SK-N-SH (cell line): ENCODE measurements around the gene SLC35D3. TPM values are rescaled to one million over a fixed set of nuclear protein-coding genes. Genes with fewer than 3 reads are reported as not detected.
"Not testable (repeated sequence)": the region's sequence is repeated elsewhere in the genome, so short reads cannot be mapped to it uniquely, and the experiment has no call there.

Experiments used
- CTCF ChIA-PET: fragments of 300-600, 350-600 bp; formaldehyde crosslinking; extraction: SDS; loops from one replicate; lab custom pipeline; 2021; lab: Yijun Ruan, JAX
- POLR2A ChIA-PET: fragments of 350-600 bp; sonication (Branson Sonifier 250); formaldehyde crosslinking; extraction: SDS; loops from one replicate; lab custom pipeline; 2020; ENCODE audit warnings: antibody characterized with exemption, inconsistent platforms; lab: Yijun Ruan, JAX
- DNase-seq: peaks from one replicate; pipeline ENCODE4 v3.0.0; 2012
- H2AFZ ChIP-seq: fragments of 200-600 bp; sonication (generic); 2 replicates; pipeline ENCODE4 v1.8.1; 2016; ENCODE audit warnings: antibody characterized with exemption, mild to moderate bottlenecking, low read depth
- H3F3A ChIP-seq: fragments of 200-600 bp; sonication (generic); replicated peaks from 2 replicates; pipeline ENCODE3; 2016; ENCODE audit warnings: antibody characterized with exemption, mild to moderate bottlenecking; ENCODE audit not compliant: insufficient read depth
- H3K27ac ChIP-seq, 2 experiments: fragments of 200-500 bp in 1 of 2; fragments of 200-600 bp in 1 of 2; sonication (Bioruptor generic) in 1 of 2; sonication (generic), shearing (Covaris generic) in 1 of 2; 2 replicates each; pipeline versions ENCODE4 v1.5.1 to v1.6.1; 2014 to 2016; ENCODE audit warnings: low read depth in 2 of 2, inconsistent platforms in 1 of 2, low read length in 1 of 2, mild to moderate bottlenecking in 1 of 2, mixed read lengths in 1 of 2
- H3K27me3 ChIP-seq: fragments of 200-600 bp; sonication (generic), shearing (Covaris generic); 2 replicates; pipeline ENCODE4 v1.6.1; 2016; ENCODE audit warnings: mixed run types; ENCODE audit not compliant: insufficient read depth
- H3K36me3 ChIP-seq, 2 experiments: fragments of 200-500 bp in 1 of 2; fragments of 200-600 bp in 1 of 2; sonication (Bioruptor generic) in 1 of 2; sonication (generic) in 1 of 2; replicated peaks in 1 of 2; 2 replicates each; pipeline versions ENCODE3 to v1.5.1; 2014 to 2016; ENCODE audit warnings: low read length in 1 of 2, mild to moderate bottlenecking in 1 of 2; ENCODE audit not compliant: insufficient read depth in 2 of 2, control insufficient read depth in 1 of 2
- H3K4me1 ChIP-seq, 2 experiments: fragments of 200-500 bp in 1 of 2; fragments of 200-600 bp in 1 of 2; sonication (Bioruptor generic) in 1 of 2; sonication (generic), shearing (Covaris generic) in 1 of 2; 2 replicates each; pipeline versions ENCODE4 v1.5.1 to v1.6.1; 2014 to 2016; ENCODE audit warnings: low read depth in 1 of 2, low read length in 1 of 2, mixed run types in 1 of 2; ENCODE audit not compliant: insufficient read depth in 2 of 2, control insufficient read depth in 1 of 2
- H3K4me2 ChIP-seq: fragments of 200-600 bp; sonication (generic), shearing (Covaris generic); 2 replicates; pipeline ENCODE4 v1.6.1; 2017; ENCODE audit warnings: mixed run types
- H3K4me3 ChIP-seq, 2 experiments: fragments of 200-500 bp in 1 of 2; fragments of 200-600 bp in 1 of 2; sonication (Bioruptor generic) in 1 of 2; sonication (generic), shearing (Covaris generic) in 1 of 2; 2 replicates each; pipeline versions ENCODE4 v1.5.1 to v1.8.1; 2014 to 2016; ENCODE audit warnings: low read depth in 2 of 2, inconsistent platforms in 1 of 2, low read length in 1 of 2, mild to moderate bottlenecking in 1 of 2, mixed read lengths in 1 of 2, moderate library complexity in 1 of 2
- H3K79me2 ChIP-seq: fragments of 200-600 bp; sonication (generic); 2 replicates; pipeline ENCODE4 v1.8.1; 2017; ENCODE audit warnings: mild to moderate bottlenecking; ENCODE audit not compliant: insufficient read depth
- H3K9ac ChIP-seq: fragments of 200-600 bp; sonication (generic); 2 replicates; pipeline ENCODE4 v1.6.1; 2017; ENCODE audit warnings: mixed run types
- H3K9me2 ChIP-seq: fragments of 200-600 bp; sonication (generic); 2 replicates; pipeline ENCODE4 v1.6.1; 2017; ENCODE audit warnings: mixed run types
- H3K9me3 ChIP-seq: fragments of 200-600 bp; sonication (generic); 2 replicates; pipeline ENCODE4 v1.6.1; 2017; ENCODE audit warnings: mixed run types, mild to moderate bottlenecking, moderate library complexity
- H4K20me1 ChIP-seq: fragments of 200-600 bp; sonication (generic); 2 replicates; pipeline ENCODE4 v1.6.1; 2017; ENCODE audit warnings: mild to moderate bottlenecking, mixed run types; ENCODE audit not compliant: insufficient read depth
- CHD2 ChIP-seq: fragments of 150-350 bp; IDR thresholded peaks from 2 replicates; pipeline ENCODE4 v1.6.1; 2018; ENCODE audit warnings: low read length; ENCODE audit not compliant: partially characterized antibody
- EP300 ChIP-seq, 2 experiments: IDR thresholded peaks; 2 replicates each; pipeline versions ENCODE4 v1.4.0 to v1.6.1; 2012; ENCODE audit warnings: borderline replicate concordance in 1 of 2, low read depth in 1 of 2, low read length in 1 of 2
- MXI1 ChIP-seq: IDR thresholded peaks from 2 replicates; pipeline ENCODE4 v1.6.1; 2012; ENCODE audit warnings: mild to moderate bottlenecking, low read depth, low read length, improper control_type of control experiment
- SIN3A ChIP-seq: IDR thresholded peaks from 2 replicates; pipeline ENCODE4 v1.6.1; 2012; ENCODE audit warnings: low read depth, mild to moderate bottlenecking, low read length, moderate library complexity, borderline replicate concordance
- WGBS: methylation state at CpG from one replicate; pipeline ENCODE4 v1.1.6; 2017; ENCODE audit warnings: low lambda C conversion rate; 5-methylcytosine and 5-hydroxymethylcytosine counted together
- polyA plus RNA-seq, 3 experiments: library from polyadenylated mRNA; depleted of rRNA; stranded (reverse); fragments of >200 nt; gene quantifications; 2 replicates each; pipeline ENCODE4 v1.2.3, GENCODE V29; 2012
- TF ChIP-seq, protein P1 (sequence below): IDR thresholded peaks from 2 replicates; pipeline ENCODE4 v1.4.0; 2012; ENCODE audit warnings: low read depth, borderline replicate concordance
- TF ChIP-seq, protein P2 (sequence below): IDR thresholded peaks from 2 replicates; pipeline ENCODE4; 2012
- TF ChIP-seq, protein P3 (sequence below): IDR thresholded peaks from 2 replicates; pipeline ENCODE4 v1.6.1; 2012; ENCODE audit warnings: mild to moderate bottlenecking, low read depth, low read length, moderate library complexity

The SLC35D3 gene
- polyA plus RNA-seq, 1 of the 3 experiments (the other 2 are of a cell fraction): 0.05 TPM

DNA sequence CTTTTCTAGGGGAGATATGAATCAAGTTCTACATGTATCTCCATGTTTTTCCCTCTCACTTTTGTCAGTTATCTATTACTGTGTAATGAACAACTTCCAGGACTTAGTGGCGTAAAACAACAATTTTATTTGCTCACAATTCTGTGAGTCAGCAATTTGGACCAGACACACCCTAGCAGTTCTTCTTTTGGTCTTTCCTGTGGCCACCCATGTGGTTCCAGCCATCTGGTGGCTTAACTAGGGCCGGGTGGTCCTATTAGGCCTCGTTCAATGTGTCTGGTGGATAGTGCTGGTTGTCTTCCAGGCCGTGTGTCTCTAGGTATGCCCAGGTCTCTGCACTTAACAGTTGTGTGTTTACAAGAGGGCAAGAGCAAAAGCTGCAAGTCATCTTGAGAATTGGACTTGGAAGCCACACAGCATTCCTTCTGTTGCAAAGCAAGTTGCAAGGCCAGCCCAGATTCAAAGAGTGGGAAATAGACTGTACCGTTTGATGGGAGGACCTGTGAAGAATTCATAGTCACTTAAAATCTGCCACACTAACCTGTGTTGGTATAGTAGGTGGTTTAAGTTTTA lies 20.8 kb upstream of the SLC35D3 start:
- 94% methylated on average over 5 of the region's 5 CpGs for WGBS
- Histone ChIP-seq H3K4me1 (no peaks in the 10 kb centered on the region; a peak in 2 of 4 replicates), H3K27me3 (no peaks in the 10 kb centered on the region), H3K36me3 (peaks cover 0 to 24% of the 10 kb centered on the region in 2 experiments), H3K79me2 (no peaks in the 10 kb centered on the region), H3K9ac (no peak overlapping the region), H3K4me2 (no peak overlapping the region), H3F3A (no peaks in the 10 kb centered on the region), H3K4me3 (no peak overlapping the region), H3K9me3 (no peaks in the 10 kb centered on the region), H3K9me2 (no peaks in the 10 kb centered on the region), H2AFZ (no peak overlapping the region), H3K27ac (no peak overlapping the region), H4K20me1 (no peaks in the 10 kb centered on the region)
- TF ChIP-seq, protein P1, sequence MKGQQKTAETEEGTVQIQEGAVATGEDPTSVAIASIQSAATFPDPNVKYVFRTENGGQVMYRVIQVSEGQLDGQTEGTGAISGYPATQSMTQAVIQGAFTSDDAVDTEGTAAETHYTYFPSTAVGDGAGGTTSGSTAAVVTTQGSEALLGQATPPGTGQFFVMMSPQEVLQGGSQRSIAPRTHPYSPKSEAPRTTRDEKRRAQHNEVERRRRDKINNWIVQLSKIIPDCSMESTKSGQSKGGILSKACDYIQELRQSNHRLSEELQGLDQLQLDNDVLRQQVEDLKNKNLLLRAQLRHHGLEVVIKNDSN: no peak
- TF ChIP-seq SIN3A (no peak), CHD2 (no peak), EP300 (IDR thresholded peaks at IDR 0.05; ENCODE audit: borderline replicate concordance in 1 of 2, low read depth in 1 of 2, low read length in 1 of 2) (no peak)
- TF ChIP-seq, protein P2, sequence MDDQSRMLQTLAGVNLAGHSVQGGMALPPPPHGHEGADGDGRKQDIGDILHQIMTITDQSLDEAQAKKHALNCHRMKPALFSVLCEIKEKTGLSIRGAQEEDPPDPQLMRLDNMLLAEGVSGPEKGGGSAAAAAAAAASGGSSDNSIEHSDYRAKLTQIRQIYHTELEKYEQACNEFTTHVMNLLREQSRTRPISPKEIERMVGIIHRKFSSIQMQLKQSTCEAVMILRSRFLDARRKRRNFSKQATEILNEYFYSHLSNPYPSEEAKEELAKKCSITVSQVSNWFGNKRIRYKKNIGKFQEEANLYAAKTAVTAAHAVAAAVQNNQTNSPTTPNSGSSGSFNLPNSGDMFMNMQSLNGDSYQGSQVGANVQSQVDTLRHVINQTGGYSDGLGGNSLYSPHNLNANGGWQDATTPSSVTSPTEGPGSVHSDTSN: no peak
- DNase-seq: no peak
- CTCF ChIA-PET: interaction anchor here (1.2 to 2.3 kb wide), 2 partner anchors 14 to 109 kb away, joined by 5 read pairs; partner anchors contain the start of gene MAP3K5
- POLR2A ChIA-PET: no interaction called here

DNA sequence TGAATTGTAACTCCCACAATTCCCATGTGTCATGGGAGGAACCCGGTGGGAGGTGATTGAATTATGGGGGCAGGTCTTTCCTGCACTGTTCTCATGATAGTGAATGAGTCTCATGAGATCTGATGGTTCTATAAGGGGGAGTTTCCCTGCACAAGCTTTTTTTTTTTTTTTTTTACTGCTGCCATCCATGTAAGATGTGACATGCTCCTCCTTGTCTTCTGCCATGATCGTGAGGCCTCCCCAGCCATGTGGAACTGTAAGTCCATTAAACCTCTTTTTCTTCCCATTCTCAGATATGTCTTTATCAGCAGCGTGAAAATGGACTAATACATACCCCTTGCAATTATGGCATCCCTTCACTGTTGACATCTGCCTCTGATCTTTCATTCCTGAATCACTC lies 17.6 kb upstream of the SLC35D3 start:
- H3K4me1 ChIP-seq, POLR2A ChIA-PET, H4K20me1 ChIP-seq, H3K27me3 ChIP-seq, H3K79me2 ChIP-seq, H3K9me3 ChIP-seq, H3K9me2 ChIP-seq, H3F3A ChIP-seq, H3K9ac ChIP-seq, H3K4me2 ChIP-seq, DNase-seq, H3K4me3 ChIP-seq, H2AFZ ChIP-seq, H3K27ac ChIP-seq: not testable (repeated sequence)
- H3K36me3 ChIP-seq: peaks cover 0 to 17% of the 10 kb centered on the region in 2 experiments
- CTCF ChIA-PET: interaction anchor here (1.7 kb wide), 1 partner anchor 112 kb away, joined by 4 read pairs; the partner anchor contains the start of gene MAP3K5
- WGBS: 92% methylated on average over 3 of the region's 3 CpGs

DNA sequence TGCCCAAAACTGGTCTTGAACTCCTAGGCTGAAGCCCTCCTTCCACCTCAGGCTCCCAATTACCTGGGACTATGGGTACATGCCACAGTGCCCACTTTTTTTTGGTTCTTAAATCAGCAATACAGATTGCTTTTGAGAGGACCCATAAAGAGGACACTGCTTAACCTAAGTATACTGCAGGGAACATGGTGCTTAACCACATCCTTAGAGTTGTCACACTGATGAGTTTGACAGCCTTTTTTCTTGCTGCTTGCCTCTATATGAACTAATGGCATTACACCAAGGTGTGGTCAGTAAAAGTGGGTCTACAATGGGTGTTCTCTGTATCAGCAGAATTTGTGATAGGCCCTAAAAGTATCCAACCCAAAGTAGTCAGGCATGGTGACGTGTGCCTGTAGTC lies 7.2 kb upstream of the SLC35D3 start:
- Histone ChIP-seq H3K4me1 (peaks cover 0 to 14% of the 10 kb centered on the region in 2 experiments; a peak in 1 of 4 replicates), H4K20me1 (no peaks in the 10 kb centered on the region), H3K27me3 (no peaks in the 10 kb centered on the region), H3K79me2 (no peaks in the 10 kb centered on the region), H3K9me3 (no peaks in the 10 kb centered on the region), H3K36me3 (peaks cover 0 to 17% of the 10 kb centered on the region in 2 experiments), H3K4me3 (no peak overlapping the region), H3F3A (peaks cover 7% of the 10 kb centered on the region), H3K9ac (no peak overlapping the region), H2AFZ (no peak overlapping the region), H3K9me2 (no peaks in the 10 kb centered on the region), H3K27ac (peak overlapping the region in 1 of 2 experiments; percentile 3; a peak in 1 of 4 replicates), H3K4me2 (no peak overlapping the region)
- POLR2A ChIA-PET: no interaction called here
- DNase-seq: no peak
- no peak for TF ChIP-seq MXI1
- TF ChIP-seq, protein P3, sequence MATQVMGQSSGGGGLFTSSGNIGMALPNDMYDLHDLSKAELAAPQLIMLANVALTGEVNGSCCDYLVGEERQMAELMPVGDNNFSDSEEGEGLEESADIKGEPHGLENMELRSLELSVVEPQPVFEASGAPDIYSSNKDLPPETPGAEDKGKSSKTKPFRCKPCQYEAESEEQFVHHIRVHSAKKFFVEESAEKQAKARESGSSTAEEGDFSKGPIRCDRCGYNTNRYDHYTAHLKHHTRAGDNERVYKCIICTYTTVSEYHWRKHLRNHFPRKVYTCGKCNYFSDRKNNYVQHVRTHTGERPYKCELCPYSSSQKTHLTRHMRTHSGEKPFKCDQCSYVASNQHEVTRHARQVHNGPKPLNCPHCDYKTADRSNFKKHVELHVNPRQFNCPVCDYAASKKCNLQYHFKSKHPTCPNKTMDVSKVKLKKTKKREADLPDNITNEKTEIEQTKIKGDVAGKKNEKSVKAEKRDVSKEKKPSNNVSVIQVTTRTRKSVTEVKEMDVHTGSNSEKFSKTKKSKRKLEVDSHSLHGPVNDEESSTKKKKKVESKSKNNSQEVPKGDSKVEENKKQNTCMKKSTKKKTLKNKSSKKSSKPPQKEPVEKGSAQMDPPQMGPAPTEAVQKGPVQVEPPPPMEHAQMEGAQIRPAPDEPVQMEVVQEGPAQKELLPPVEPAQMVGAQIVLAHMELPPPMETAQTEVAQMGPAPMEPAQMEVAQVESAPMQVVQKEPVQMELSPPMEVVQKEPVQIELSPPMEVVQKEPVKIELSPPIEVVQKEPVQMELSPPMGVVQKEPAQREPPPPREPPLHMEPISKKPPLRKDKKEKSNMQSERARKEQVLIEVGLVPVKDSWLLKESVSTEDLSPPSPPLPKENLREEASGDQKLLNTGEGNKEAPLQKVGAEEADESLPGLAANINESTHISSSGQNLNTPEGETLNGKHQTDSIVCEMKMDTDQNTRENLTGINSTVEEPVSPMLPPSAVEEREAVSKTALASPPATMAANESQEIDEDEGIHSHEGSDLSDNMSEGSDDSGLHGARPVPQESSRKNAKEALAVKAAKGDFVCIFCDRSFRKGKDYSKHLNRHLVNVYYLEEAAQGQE: no peak
- no CpG with 5 or more reads among the region's 1 CpG for WGBS
- CTCF ChIA-PET: no interaction called here
